HepG2 (cell line): ENCODE data around the gene PIK3CG. TPM values are rescaled to one million over a fixed set of nuclear protein-coding genes. Genes with fewer than 3 reads are reported as not detected.

Source experiments
- ATAC-seq: fragments of 200-7000 bp; cut with Tn5 transposase; 3 replicates; pipeline ENCODE4 v1.9.1; 2020; ENCODE audit warnings: mild to moderate bottlenecking, moderate library complexity
- BruUV-seq: library from RNA; stranded (reverse); fragments of 400-500 nt; replicated peaks from 2 replicates; lab custom pipeline; 2021; lab: Mats Ljungman, UMichigan
- CTCF ChIA-PET: fragments of 300-600 bp; formaldehyde crosslinking; extraction: SDS; loops from one replicate; lab custom pipeline; 2021; ENCODE audit warnings: low total read pairs, inconsistent platforms, low intra/inter-chr PET ratio; lab: Yijun Ruan, JAX
- POLR2A ChIA-PET: fragments of 350-600 bp; sonication (Branson Sonifier 250); formaldehyde crosslinking; loops from one replicate; lab custom pipeline; 2020; ENCODE audit warnings: antibody characterized with exemption, inconsistent platforms; lab: Yijun Ruan, JAX
- DNase-seq: peaks from one replicate; pipeline ENCODE4 v3.0.0-alpha.2; 2015; ENCODE audit warnings: low spot score
- FAIRE-seq: peaks from 3 replicates; lab custom pipeline; 2011; peaks lifted over from hg19 to GRCh38; lab: Jason Lieb, UNC
- H2AFZ ChIP-seq: one replicate; pipeline ENCODE4 v1.6.1; 2011; ENCODE audit warnings: low read length, inconsistent platforms
- H3K27ac ChIP-seq: fragments of 300-600 bp; 3 replicates; pipeline ENCODE4 v1.8.0; 2011; ENCODE audit warnings: mixed run types, mild to moderate bottlenecking, mixed read lengths, low read length, inconsistent platforms; ENCODE audit not compliant: insufficient read depth; ENCODE audit errors: extremely low read length
- H3K27me3 ChIP-seq, 2 experiments: fragments of 200-600 bp in 1 of 2; 2 replicates in 1 of 2; 3 replicates in 1 of 2; pipeline versions ENCODE4 v1.6.0 to v1.8.0; 2011; ENCODE audit warnings: low read length in 2 of 2, mild to moderate bottlenecking in 2 of 2, moderate library complexity in 2 of 2, inconsistent platforms in 1 of 2; ENCODE audit not compliant: insufficient read depth in 2 of 2, control insufficient read depth in 1 of 2
- H3K36me3 ChIP-seq, 2 experiments: fragments of 200-600 bp in 1 of 2; replicated peaks in 1 of 2; 2 replicates in 1 of 2; 3 replicates in 1 of 2; pipeline versions ENCODE4 v1.5.1 to v1.8.0; 2011; ENCODE audit warnings: low read length in 2 of 2, inconsistent platforms in 1 of 2; ENCODE audit not compliant: insufficient read depth in 2 of 2, control insufficient read depth in 1 of 2
- H3K4me1 ChIP-seq: 2 replicates; pipeline ENCODE4 v1.5.1; 2012; ENCODE audit warnings: low read length, inconsistent platforms; ENCODE audit not compliant: insufficient read depth
- H3K4me2 ChIP-seq: 2 replicates; pipeline ENCODE4 v1.6.0; 2011; ENCODE audit warnings: low read depth, low read length, inconsistent platforms
- H3K4me3 ChIP-seq, 3 experiments: fragments of 200-600 bp in 1 of 3; sonication (generic), shearing (Covaris generic) in 1 of 3; replicated peaks in 1 of 3; 2 replicates each; pipeline ENCODE4 v1.5.1; 2011 to 2016; ENCODE audit warnings: low read length in 3 of 3, inconsistent platforms in 2 of 3, low read depth in 2 of 3, mild to moderate bottlenecking in 2 of 3, control low read depth in 1 of 3, mixed read lengths in 1 of 3; ENCODE audit not compliant: insufficient read depth in 1 of 3
- H3K79me2 ChIP-seq: one replicate; pipeline ENCODE4 v1.6.1; 2011; ENCODE audit warnings: low read length, inconsistent platforms; ENCODE audit not compliant: insufficient read depth
- H3K9ac ChIP-seq: 2 replicates; pipeline ENCODE4 v1.6.0; 2011; ENCODE audit warnings: mild to moderate bottlenecking, low read depth, low read length, inconsistent platforms; ENCODE audit not compliant: insufficient read depth
- H3K9me3 ChIP-seq: 2 replicates; pipeline ENCODE4 v1.5.1; 2012; ENCODE audit warnings: mild to moderate bottlenecking, low read length
- H4K20me1 ChIP-seq: 2 replicates; pipeline ENCODE4 v1.6.0; 2011; ENCODE audit warnings: inconsistent platforms, mild to moderate bottlenecking, low read length, moderate library complexity; ENCODE audit not compliant: insufficient read depth
- CCAR2 ChIP-seq: fragments of 200-400 bp; formaldehyde crosslinking; optimal IDR thresholded peaks from 2 replicates; pipeline ENCODE3; 2018; ENCODE audit warnings: low read depth, mild to moderate bottlenecking, low read length, moderate library complexity
- CCDC6 ChIP-seq: sonication (generic); formaldehyde crosslinking; IDR thresholded peaks from 2 replicates; pipeline ENCODE4 v1.8.1; 2022; ENCODE audit warnings: mild to moderate bottlenecking, missing genetic modification reagents, moderate library complexity
- CENPT ChIP-seq: sonication (generic); formaldehyde crosslinking; IDR thresholded peaks from 2 replicates; pipeline ENCODE4 v1.8.0; 2022; ENCODE audit warnings: low read depth, mild to moderate bottlenecking, moderate library complexity, missing genetic modification reagents
- CREM ChIP-seq, 2 experiments: sonication (generic) in 1 of 2; formaldehyde crosslinking in 1 of 2; IDR thresholded peaks; 2 replicates each; pipeline versions ENCODE4 v1.4.0 to v1.6.1; 2016 to 2020; ENCODE audit warnings: antibody characterized with exemption in 1 of 2, mild to moderate bottlenecking in 1 of 2, missing genetic modification reagents in 1 of 2
- FOXM1 ChIP-seq: sonication (generic); formaldehyde crosslinking; IDR thresholded peaks from 2 replicates; pipeline ENCODE4 v1.5.0; 2020; ENCODE audit warnings: missing genetic modification reagents
- ISL2 ChIP-seq: sonication (generic); formaldehyde crosslinking; IDR thresholded peaks from 2 replicates; pipeline ENCODE4 v1.5.0; 2020; ENCODE audit warnings: missing genetic modification reagents
- ZBTB34 ChIP-seq: sonication (generic); formaldehyde crosslinking; IDR thresholded peaks from 2 replicates; pipeline ENCODE4 v1.8.0; 2022; ENCODE audit warnings: mild to moderate bottlenecking, missing genetic modification reagents
- ZIK1 ChIP-seq: sonication (generic); formaldehyde crosslinking; IDR thresholded peaks from 2 replicates; pipeline ENCODE4 v1.5.0; 2020; ENCODE audit warnings: mild to moderate bottlenecking, low read depth, missing genetic modification reagents, borderline replicate concordance
- ZNF609 ChIP-seq: sonication (generic); formaldehyde crosslinking; IDR thresholded peaks from 2 replicates; pipeline ENCODE4 v1.4.0; 2020; ENCODE audit warnings: mild to moderate bottlenecking, missing genetic modification reagents, borderline replicate concordance
- WGBS: methylation state at CpG from one replicate; pipeline ENCODE4 v1.1.6; 2017; ENCODE audit warnings: low lambda C conversion rate; 5-methylcytosine and 5-hydroxymethylcytosine counted together
- in situ Hi-C: cut with HindIII; loops from 2 replicates; pipeline ENCODE4 v1.10.0; 2017; ENCODE audit warnings: low pct_unique_long_range_greater_than_20kb; ENCODE audit not compliant: extremely low pct_ligation_motif_present
- intact Hi-C: fragments of 100-400 bp; cut with micrococcal nuclease; formaldehyde crosslinking; loops from one replicate; pipeline ENCODE4 v1.10.0; 2022; ENCODE audit not compliant: unreplicated experiment
- polyA plus RNA-seq, 8 experiments: library from polyadenylated mRNA; depleted of rRNA in 3 of 8; stranded (reverse) in 7 of 8; unstranded in 1 of 8; fragments of >200 nt; fragmentation: Illumina TruSeq in 4 of 8; extraction: Trizol in 4 of 8; gene quantifications; 2 replicates each; pipeline versions ENCODE4 v1.2.1 to v1.2.3, GENCODE V29; 2011 to 2016; ENCODE audit warnings: low read depth in 4 of 8, missing spikeins in 1 of 8, mixed read lengths in 1 of 8; ENCODE audit not compliant: insufficient read depth in 1 of 8
- total RNA-seq, 5 experiments: library from RNA; depleted of rRNA; stranded (reverse); fragments of >200 nt; fragmentation: Illumina TruSeq; extraction: Trizol; gene quantifications; 2 replicates each; pipeline ENCODE4 v1.2.3, GENCODE V29; 2016; ENCODE audit warnings: low read depth in 1 of 5

The PIK3CG gene
- total and polyA plus RNA-seq, 2 of the 13 experiments (the other 11 are each of a cell fraction or from before 2014, with no cell fraction given): not detected

GRCh38 chr7:106891548-106892410, 26.7 kb downstream of the PIK3CG start:
- FAIRE-seq: no peak

More at GRCh38 chr7:106891548-106892410, 26.7 kb downstream of the PIK3CG start:
- intact Hi-C loops: no loop called here
- no peak overlapping the region for H3K4me3 ChIP-seq
- 9% methylated on average over 8 of the region's 8 CpGs for WGBS
- H3K27me3 ChIP-seq: peaks cover 0 to 3% of the 10 kb centered on the region in 2 experiments; a peak in 1 of 5 replicates
- no peak overlapping the region for H2AFZ ChIP-seq
- H3K9me3 ChIP-seq: no peaks in the 10 kb centered on the region
- no peak overlapping the region for H3K4me2 ChIP-seq
- DNase-seq (no peak), ATAC-seq (no peak; the same call in 2 of the 3 replicates)
- POLR2A ChIA-PET: no interaction called here
- no peak for TF ChIP-seq ZNF609 (CRISPR knock-in tag)
- TF ChIP-seq CCAR2: no peak
- no peak for TF ChIP-seq CCDC6
- no peak for TF ChIP-seq ZIK1
- no peak for TF ChIP-seq FOXM1 (CRISPR knock-in tag)
- TF ChIP-seq CENPT (CRISPR knock-in tag): no peak
- TF ChIP-seq ZBTB34: no peak
- no peak for TF ChIP-seq ISL2 (CRISPR knock-in tag)
- TF ChIP-seq CREM (IDR thresholded peaks at IDR 0.05): no peak
- TF ChIP-seq CREM (CRISPR knock-in tag; IDR thresholded peaks at IDR 0.05): no peak
- no peaks in the 10 kb centered on the region for H3K4me1 ChIP-seq
- no peak overlapping the region for H3K9ac ChIP-seq
- no peaks in the 10 kb centered on the region for H3K79me2 ChIP-seq
- no peaks in the 10 kb centered on the region for H3K36me3 ChIP-seq
- no peak overlapping the region for H3K27ac ChIP-seq
- CTCF ChIA-PET: no interaction called here
- in situ Hi-C loops: no loop called here
- no TSS peak for BruUV-seq
- H4K20me1 ChIP-seq: no peaks in the 10 kb centered on the region
